H9 (cell line): ENCODE results near the gene CCDC158. TPM values are rescaled to one million over a fixed set of nuclear protein-coding genes. Genes with fewer than 3 reads are reported as not detected.
"Not testable (repeated sequence)": the region's sequence is repeated elsewhere in the genome, so short reads cannot be mapped to it uniquely, and the experiment has no call there.

Experiments
- DNase-seq: peaks from one replicate; pipeline ENCODE4 v3.0.0-alpha.2; 2017
- H2AFZ ChIP-seq: one replicate; pipeline ENCODE4 v1.6.1; 2013; ENCODE audit warnings: mild to moderate bottlenecking, low read length, control low read depth, moderate library complexity
- H2AK5ac ChIP-seq: 2 replicates; pipeline ENCODE4 v1.6.1; 2013; ENCODE audit warnings: low read length, control low read depth, mixed read lengths; ENCODE audit not compliant: insufficient read length
- H2BK120ac ChIP-seq: one replicate; pipeline ENCODE4 v1.6.1; 2013; ENCODE audit warnings: low read depth, mild to moderate bottlenecking, low read length, control low read depth, inconsistent platforms; ENCODE audit not compliant: poor library complexity, severe bottlenecking
- H2BK12ac ChIP-seq: 2 replicates; pipeline ENCODE4 v1.6.1; 2013; ENCODE audit warnings: low read length, control low read depth, mixed read lengths, low read depth; ENCODE audit not compliant: insufficient read length
- H2BK15ac ChIP-seq: 2 replicates; pipeline ENCODE4 v1.6.1; 2013; ENCODE audit warnings: low read depth, low read length, control low read depth
- H2BK20ac ChIP-seq: one replicate; pipeline ENCODE4 v1.6.1; 2013; ENCODE audit warnings: low read depth, mild to moderate bottlenecking, low read length, control low read depth, inconsistent platforms; ENCODE audit not compliant: poor library complexity, severe bottlenecking
- H2BK5ac ChIP-seq: 2 replicates; pipeline ENCODE4 v1.6.1; 2013; ENCODE audit warnings: low read length, control low read depth, mixed read lengths; ENCODE audit not compliant: insufficient read length
- H3K14ac ChIP-seq: 2 replicates; pipeline ENCODE4 v1.6.1; 2013; ENCODE audit warnings: low read length, control low read depth; ENCODE audit not compliant: insufficient read depth
- H3K18ac ChIP-seq: 2 replicates; pipeline ENCODE4 v1.6.1; 2013; ENCODE audit warnings: low read depth, mild to moderate bottlenecking, mixed read lengths, low read length, control low read depth; ENCODE audit not compliant: insufficient read length
- H3K23ac ChIP-seq: 2 replicates; pipeline ENCODE4 v1.6.1; 2013; ENCODE audit warnings: low read length, control low read depth, mixed read lengths, low read depth; ENCODE audit not compliant: insufficient read length
- H3K23me2 ChIP-seq: 2 replicates; pipeline ENCODE4 v1.6.1; 2013; ENCODE audit warnings: low read depth, mild to moderate bottlenecking, mixed read lengths, low read length, control low read depth; ENCODE audit not compliant: insufficient read length, poor library complexity, severe bottlenecking
- H3K27ac ChIP-seq: 2 replicates; pipeline ENCODE4 v1.5.1; 2013; ENCODE audit warnings: low read length, control low read depth, mixed read lengths, low read depth; ENCODE audit not compliant: insufficient read length
- H3K27me3 ChIP-seq: 2 replicates; pipeline ENCODE4 v1.6.1; 2013; ENCODE audit warnings: low read length, control low read depth, inconsistent platforms; ENCODE audit not compliant: insufficient read depth
- H3K4ac ChIP-seq: 2 replicates; pipeline ENCODE4 v1.6.1; 2013; ENCODE audit warnings: low read depth, mild to moderate bottlenecking, control low read depth, inconsistent platforms, low read length, moderate library complexity
- H3K4me1 ChIP-seq: 2 replicates; pipeline ENCODE4 v1.6.1; 2013; ENCODE audit warnings: low read length, control low read depth, inconsistent platforms; ENCODE audit not compliant: insufficient read depth
- H3K4me2 ChIP-seq: 2 replicates; pipeline ENCODE4 v1.6.1; 2013; ENCODE audit warnings: low read length, control low read depth, mixed read lengths; ENCODE audit not compliant: insufficient read length, insufficient read depth
- H3K56ac ChIP-seq: 2 replicates; pipeline ENCODE4 v1.6.1; 2013; ENCODE audit warnings: low read depth, mild to moderate bottlenecking, mixed read lengths, low read length, control low read depth; ENCODE audit not compliant: insufficient read length
- H3K79me1 ChIP-seq: 2 replicates; pipeline ENCODE4 v1.6.1; 2013; ENCODE audit warnings: low read depth, mild to moderate bottlenecking, moderate library complexity, low read length, control low read depth, inconsistent platforms; ENCODE audit not compliant: insufficient read depth, poor library complexity, severe bottlenecking
- H3K79me2 ChIP-seq: 2 replicates; pipeline ENCODE4 v1.6.1; 2013; ENCODE audit warnings: low read length, control low read depth, inconsistent platforms; ENCODE audit not compliant: insufficient read depth
- H3K9ac ChIP-seq: 2 replicates; pipeline ENCODE4 v1.6.1; 2013; ENCODE audit warnings: low read length, control low read depth, mixed read lengths; ENCODE audit not compliant: insufficient read length; ENCODE audit errors: extremely low read depth
- H3K9me3 ChIP-seq: one replicate; pipeline ENCODE4 v1.6.1; 2013; ENCODE audit warnings: low read depth, low read length, inconsistent platforms; ENCODE audit not compliant: control insufficient read depth
- H3T11ph ChIP-seq: one replicate; pipeline ENCODE4 v1.6.1; 2013; ENCODE audit warnings: mild to moderate bottlenecking, low read length, control low read depth, inconsistent platforms
- H4K20me1 ChIP-seq: one replicate; pipeline ENCODE4 v1.6.1; 2013; ENCODE audit not compliant: control insufficient read depth, insufficient read length, insufficient read depth
- H4K5ac ChIP-seq: 2 replicates; pipeline ENCODE4 v1.6.1; 2013; ENCODE audit warnings: low read depth, mild to moderate bottlenecking, mixed read lengths, low read length, control low read depth; ENCODE audit not compliant: insufficient read length
- H4K8ac ChIP-seq: replicated peaks from 2 replicates; pipeline ENCODE4 v1.6.1; 2013; ENCODE audit warnings: low read length, control low read depth, mixed read lengths, low read depth; ENCODE audit not compliant: insufficient read length
- H4K91ac ChIP-seq: 2 replicates; pipeline ENCODE4 v1.6.1; 2013; ENCODE audit warnings: low read depth, mild to moderate bottlenecking, moderate library complexity, mixed read lengths, low read length, control low read depth; ENCODE audit not compliant: insufficient read length
- H3K27ac Mint-ChIP-seq, 3 experiments: 2 replicates in 2 of 3; 3 replicates in 1 of 3; pipeline ENCODE4 v1.8.0; 2020 to 2021; ENCODE audit warnings: mixed read lengths in 3 of 3, mild to moderate bottlenecking in 1 of 3, moderate library complexity in 1 of 3
- H3K27me3 Mint-ChIP-seq: 2 replicates; pipeline ENCODE4 v1.8.0; 2021; ENCODE audit warnings: low read depth, mild to moderate bottlenecking, moderate library complexity, mixed read lengths
- H3K36me3 Mint-ChIP-seq, 3 experiments: 2 replicates in 2 of 3; 3 replicates in 1 of 3; pipeline ENCODE4 v1.8.0; 2020 to 2021; ENCODE audit warnings: low read depth in 3 of 3, mixed read lengths in 3 of 3; ENCODE audit not compliant: insufficient read depth in 1 of 3
- H3K4me1 Mint-ChIP-seq, 2 experiments: 2 replicates each; pipeline ENCODE4 v1.8.0; 2020; ENCODE audit warnings: mixed read lengths in 2 of 2
- H3K4me3 Mint-ChIP-seq, 2 experiments: 2 replicates in 1 of 2; 3 replicates in 1 of 2; pipeline ENCODE4 v1.8.0; 2020 to 2021; ENCODE audit warnings: mild to moderate bottlenecking in 2 of 2, mixed read lengths in 2 of 2, moderate library complexity in 1 of 2
- H3K9me3 Mint-ChIP-seq, 2 experiments: 2 replicates in 1 of 2; 3 replicates in 1 of 2; pipeline ENCODE4 v1.8.0; 2020; ENCODE audit warnings: mild to moderate bottlenecking in 2 of 2, mixed read lengths in 2 of 2, moderate library complexity in 1 of 2
- WGBS: extraction: QIAGEN DNeasy Blood & Tissue Kit; methylation state at CpG from one replicate; pipeline ENCODE4 v1.1.7; 2013; ENCODE audit warnings: missing lambda C conversion rate, low lambda C conversion rate, mixed read lengths; ENCODE audit not compliant: insufficient read length; ENCODE audit errors: extremely low coverage; 5-methylcytosine and 5-hydroxymethylcytosine counted together
- total RNA-seq: library from RNA; stranded (reverse); gene quantifications from 2 replicates; pipeline ENCODE4 v1.2.1, GENCODE V29; 2021
- TF ChIP-seq, protein P1 (sequence below): fragments of 200-600 bp; sonication (generic); conservative IDR thresholded peaks from 3 replicates; pipeline ENCODE4 v1.8.0; 2021; ENCODE audit warnings: antibody characterized with exemption, mild to moderate bottlenecking

CCDC158 gene
- total RNA-seq, 1 experiment from 2014 or later = not detected

DNA sequence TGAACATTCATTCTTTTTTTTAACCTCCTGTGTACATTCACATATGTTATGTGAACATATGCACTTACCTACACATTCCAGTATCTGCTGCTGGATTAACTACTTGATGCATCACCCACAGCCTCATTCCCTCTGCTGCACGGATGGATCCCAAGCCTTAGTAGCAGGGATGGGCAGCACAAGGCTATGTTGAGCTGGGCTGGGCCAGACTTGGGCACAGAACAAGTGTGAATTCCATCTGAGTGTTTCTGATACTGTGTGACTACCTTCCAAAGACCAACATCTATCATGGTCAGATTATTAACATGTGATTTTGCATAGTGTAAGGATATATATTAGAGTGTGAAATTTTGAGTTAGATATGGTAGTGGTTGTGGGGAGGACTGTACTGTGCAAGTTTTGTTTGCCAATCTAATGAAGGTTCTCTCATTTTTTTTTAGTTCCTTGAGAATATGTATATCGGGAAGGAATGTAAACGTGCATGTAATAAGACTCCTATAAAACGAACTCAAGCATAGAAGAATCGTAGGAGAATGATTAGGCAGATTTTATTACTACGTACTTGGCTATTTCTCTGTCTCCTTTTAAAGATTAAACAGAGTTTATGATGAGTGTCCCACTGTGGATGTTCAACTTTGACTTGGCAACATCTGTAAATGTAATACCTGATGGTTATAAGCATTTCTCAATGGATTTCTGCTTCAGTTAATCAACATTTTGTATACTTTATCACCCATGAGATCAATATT lies 137.8 kb downstream of the CCDC158 start:
- no peak overlapping the region for H2BK15ac ChIP-seq
- H3K79me2 ChIP-seq = no peaks in the 10 kb centered on the region
- DNase-seq = no peak
- peaks cover 12% of the 10 kb centered on the region for H3K27me3 Mint-ChIP-seq
- no peaks in the 10 kb centered on the region for H3K9me3 ChIP-seq
- H4K5ac ChIP-seq = no peak overlapping the region
- H3K27ac Mint-ChIP-seq = no peak overlapping the region
- H3T11ph ChIP-seq = no peak overlapping the region
- no peak overlapping the region for H2AFZ ChIP-seq
- no peaks in the 10 kb centered on the region; a peak in 1 of 4 replicates for H3K4me1 Mint-ChIP-seq
- H3K14ac ChIP-seq = no peak overlapping the region
- no peak overlapping the region for H3K56ac ChIP-seq
- H4K91ac ChIP-seq = no peak overlapping the region
- TF ChIP-seq, protein P1, sequence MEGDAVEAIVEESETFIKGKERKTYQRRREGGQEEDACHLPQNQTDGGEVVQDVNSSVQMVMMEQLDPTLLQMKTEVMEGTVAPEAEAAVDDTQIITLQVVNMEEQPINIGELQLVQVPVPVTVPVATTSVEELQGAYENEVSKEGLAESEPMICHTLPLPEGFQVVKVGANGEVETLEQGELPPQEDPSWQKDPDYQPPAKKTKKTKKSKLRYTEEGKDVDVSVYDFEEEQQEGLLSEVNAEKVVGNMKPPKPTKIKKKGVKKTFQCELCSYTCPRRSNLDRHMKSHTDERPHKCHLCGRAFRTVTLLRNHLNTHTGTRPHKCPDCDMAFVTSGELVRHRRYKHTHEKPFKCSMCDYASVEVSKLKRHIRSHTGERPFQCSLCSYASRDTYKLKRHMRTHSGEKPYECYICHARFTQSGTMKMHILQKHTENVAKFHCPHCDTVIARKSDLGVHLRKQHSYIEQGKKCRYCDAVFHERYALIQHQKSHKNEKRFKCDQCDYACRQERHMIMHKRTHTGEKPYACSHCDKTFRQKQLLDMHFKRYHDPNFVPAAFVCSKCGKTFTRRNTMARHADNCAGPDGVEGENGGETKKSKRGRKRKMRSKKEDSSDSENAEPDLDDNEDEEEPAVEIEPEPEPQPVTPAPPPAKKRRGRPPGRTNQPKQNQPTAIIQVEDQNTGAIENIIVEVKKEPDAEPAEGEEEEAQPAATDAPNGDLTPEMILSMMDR = no peak
- no peak overlapping the region for H3K4ac ChIP-seq
- H3K27ac ChIP-seq = no peak overlapping the region
- H2AK5ac ChIP-seq = no peak overlapping the region
- H3K23me2 ChIP-seq = no peaks in the 10 kb centered on the region
- H3K18ac ChIP-seq = no peak overlapping the region
- no peaks in the 10 kb centered on the region for H3K27me3 ChIP-seq
- no peak overlapping the region for H3K9ac ChIP-seq
- H3K4me1 ChIP-seq = no peaks in the 10 kb centered on the region
- H3K9me3 Mint-ChIP-seq = peaks cover 3 to 10% of the 10 kb centered on the region in 2 experiments; a peak in 4 of 5 replicates
- no peak overlapping the region for H3K23ac ChIP-seq
- H2BK20ac ChIP-seq = no peak overlapping the region
- no peak overlapping the region for H3K4me2 ChIP-seq
- no peak overlapping the region for H3K4me3 Mint-ChIP-seq
- no peak overlapping the region for H2BK120ac ChIP-seq
- WGBS = no CpG with 5 or more reads among the region's 6 CpGs
- no peaks in the 10 kb centered on the region for H3K79me1 ChIP-seq
- no peaks in the 10 kb centered on the region for H4K20me1 ChIP-seq
- H2BK12ac ChIP-seq = no peak overlapping the region
- H4K8ac ChIP-seq = no peak overlapping the region
- H3K36me3 Mint-ChIP-seq = no peaks in the 10 kb centered on the region
- no peak overlapping the region for H2BK5ac ChIP-seq

DNA sequence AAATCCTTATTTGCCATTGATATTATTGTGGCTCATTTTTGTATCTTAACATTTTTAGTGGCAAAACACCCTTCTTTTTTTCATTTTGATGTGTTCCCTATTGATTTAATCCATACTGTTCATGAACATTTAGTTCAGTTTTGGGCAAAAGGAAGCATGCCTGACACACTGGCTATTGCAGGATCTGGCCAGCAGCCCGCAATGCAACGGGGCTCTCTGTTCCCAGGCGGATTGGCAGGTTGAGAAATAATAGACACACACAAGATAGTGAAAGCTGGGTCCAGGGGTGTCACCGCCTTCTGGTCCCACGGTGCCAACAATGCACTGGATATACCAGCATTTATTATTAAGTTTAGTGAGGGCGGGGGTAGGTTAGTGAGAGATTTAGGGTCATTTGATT lies 139.3 kb downstream of the CCDC158 start:
- not testable (repeated sequence) for H3K27me3 ChIP-seq, H4K20me1 ChIP-seq, H3K36me3 Mint-ChIP-seq, H2BK5ac ChIP-seq, H3K27ac ChIP-seq, H3K79me2 ChIP-seq, H3K23me2 ChIP-seq, H2AK5ac ChIP-seq, H3K4me1 ChIP-seq, H3K27me3 Mint-ChIP-seq, H2BK120ac ChIP-seq, H3K4me2 ChIP-seq, H3K56ac ChIP-seq, H4K8ac ChIP-seq, DNase-seq, H3K4me1 Mint-ChIP-seq, H2BK15ac ChIP-seq, H2AFZ ChIP-seq, H3K79me1 ChIP-seq, H3K9ac ChIP-seq, H2BK20ac ChIP-seq, H3T11ph ChIP-seq, H3K4ac ChIP-seq, H4K5ac ChIP-seq, H3K27ac Mint-ChIP-seq, H4K91ac ChIP-seq, H3K14ac ChIP-seq, H2BK12ac ChIP-seq, H3K23ac ChIP-seq, H3K9me3 ChIP-seq, H3K9me3 Mint-ChIP-seq, H3K18ac ChIP-seq, H3K4me3 Mint-ChIP-seq
- no CpG with 5 or more reads among the region's 6 CpGs for WGBS
